SIG-M5 treated with dmso at 0.1 percent for 504 hours (cell line): Measurements from ENCODE around the gene ISLR.

Source experiments
- DNase-seq: peaks from one replicate; lab custom pipeline; 2025; ENCODE audit not compliant: unreplicated experiment; lab: John Stamatoyannopoulos, UW

The ISLR gene

DNA sequence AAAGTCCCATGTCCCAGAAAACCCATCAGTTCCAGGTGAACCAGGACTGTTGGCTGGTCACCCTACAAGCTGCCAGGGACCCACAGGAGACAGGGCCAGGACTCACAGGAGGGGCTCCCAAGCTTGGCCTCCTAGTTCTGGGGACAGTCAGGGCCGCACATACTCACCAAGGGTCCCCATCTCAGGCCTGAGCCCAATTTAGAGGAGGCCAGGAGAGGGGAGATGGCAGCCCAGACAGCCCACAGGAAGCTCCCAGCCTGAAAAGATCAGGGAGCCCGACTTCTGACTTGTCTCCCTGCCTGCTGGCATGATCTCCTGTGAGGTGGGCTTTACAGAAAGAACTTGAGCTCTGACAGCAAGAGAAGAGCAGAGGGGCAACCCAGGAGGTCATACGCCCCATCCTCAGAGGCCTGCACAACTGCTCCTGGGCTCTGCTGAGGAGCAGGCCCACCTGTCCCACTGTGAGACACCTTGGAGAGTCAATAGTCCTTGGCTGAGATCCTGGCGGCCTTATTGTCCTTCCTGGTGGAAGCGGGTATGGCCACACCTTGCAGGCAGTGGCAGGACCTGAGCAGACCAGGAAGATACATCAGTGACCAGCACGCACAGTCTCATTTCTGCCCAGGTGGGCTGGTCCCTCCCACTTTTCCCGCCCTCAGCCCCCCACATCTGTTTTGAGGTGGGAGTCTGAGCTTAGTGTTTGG is 2.5 kb upstream of the ISLR start:
- no peak for DNase-seq

GRCh38 chr15:74171965-74172541 is 1.5 kb upstream of the ISLR start:
- DNase-seq = no peak

DNA sequence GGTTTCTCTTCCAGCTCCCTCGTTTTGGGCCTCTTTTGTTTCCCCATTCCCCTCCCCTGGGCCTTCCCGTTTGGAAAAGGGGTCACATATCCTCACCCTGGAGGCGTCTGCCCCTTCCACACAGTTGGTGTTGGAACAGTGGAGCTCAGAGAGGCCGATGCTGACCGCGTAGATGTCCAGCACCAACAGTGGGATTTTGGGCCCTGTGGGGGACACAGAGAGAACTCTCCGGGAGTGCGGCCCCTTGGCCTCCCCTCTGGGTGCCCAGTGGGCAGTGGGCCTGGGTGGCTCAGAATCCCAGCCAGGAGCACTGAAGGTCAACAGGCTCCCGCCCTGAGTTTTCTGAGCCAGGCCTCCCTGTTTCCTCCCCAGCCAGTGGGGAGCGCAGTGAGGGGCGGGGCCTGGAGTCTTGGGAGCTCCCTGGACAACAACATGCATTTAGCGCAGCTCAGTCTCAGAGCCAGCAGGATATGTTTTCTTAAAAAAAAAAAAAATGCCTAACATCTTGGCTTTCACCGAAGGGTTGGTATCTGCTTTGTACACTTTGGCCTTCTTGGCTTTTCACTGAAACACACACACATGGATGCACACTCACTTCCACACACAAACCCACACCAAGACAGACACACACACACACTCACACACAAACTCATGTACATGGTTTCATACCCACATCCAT is 670 bp upstream of the ISLR start:
- no peak for DNase-seq

- no peak for DNase-seq
Observed at GRCh38 chr15:74174219-74174957, 878 bp downstream of the ISLR start.

DNA sequence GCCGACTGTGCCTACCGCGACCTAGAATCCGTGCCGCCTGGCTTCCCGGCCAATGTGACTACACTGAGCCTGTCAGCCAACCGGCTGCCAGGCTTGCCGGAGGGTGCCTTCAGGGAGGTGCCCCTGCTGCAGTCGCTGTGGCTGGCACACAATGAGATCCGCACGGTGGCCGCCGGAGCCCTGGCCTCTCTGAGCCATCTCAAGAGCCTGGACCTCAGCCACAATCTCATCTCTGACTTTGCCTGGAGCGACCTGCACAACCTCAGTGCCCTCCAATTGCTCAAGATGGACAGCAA is 1.4 kb downstream of the ISLR start:
- DNase-seq = no peak

DNA sequence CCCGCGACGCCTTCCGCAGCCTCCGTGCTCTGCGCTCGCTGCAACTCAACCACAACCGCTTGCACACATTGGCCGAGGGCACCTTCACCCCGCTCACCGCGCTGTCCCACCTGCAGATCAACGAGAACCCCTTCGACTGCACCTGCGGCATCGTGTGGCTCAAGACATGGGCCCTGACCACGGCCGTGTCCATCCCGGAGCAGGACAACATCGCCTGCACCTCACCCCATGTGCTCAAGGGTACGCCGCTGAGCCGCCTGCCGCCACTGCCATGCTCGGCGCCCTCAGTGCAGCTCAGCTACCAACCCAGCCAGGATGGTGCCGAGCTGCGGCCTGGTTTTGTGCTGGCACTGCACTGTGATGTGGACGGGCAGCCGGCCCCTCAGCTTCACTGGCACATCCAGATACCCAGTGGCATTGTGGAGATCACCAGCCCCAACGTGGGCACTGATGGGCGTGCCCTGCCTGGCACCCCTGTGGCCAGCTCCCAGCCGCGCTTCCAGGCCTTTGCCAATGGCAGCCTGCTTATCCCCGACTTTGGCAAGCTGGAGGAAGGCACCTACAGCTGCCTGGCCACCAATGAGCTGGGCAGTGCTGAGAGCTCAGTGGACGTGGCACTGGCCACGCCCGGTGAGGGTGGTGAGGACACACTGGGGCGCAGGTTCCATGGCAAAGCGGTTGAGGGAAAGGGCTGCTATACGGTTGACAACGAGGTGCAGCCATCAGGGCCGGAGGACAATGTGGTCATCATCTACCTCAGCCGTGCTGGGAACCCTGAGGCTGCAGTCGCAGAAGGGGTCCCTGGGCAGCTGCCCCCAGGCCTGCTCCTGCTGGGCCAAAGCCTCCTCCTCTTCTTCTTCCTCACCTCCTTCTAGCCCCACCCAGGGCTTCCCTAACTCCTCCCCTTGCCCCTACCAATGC is 2.0 kb downstream of the ISLR start:
- no peak for DNase-seq

- no peak for DNase-seq
Observed at GRCh38 chr15:74176262-74177214, 3.0 kb downstream of the ISLR start.

DNA sequence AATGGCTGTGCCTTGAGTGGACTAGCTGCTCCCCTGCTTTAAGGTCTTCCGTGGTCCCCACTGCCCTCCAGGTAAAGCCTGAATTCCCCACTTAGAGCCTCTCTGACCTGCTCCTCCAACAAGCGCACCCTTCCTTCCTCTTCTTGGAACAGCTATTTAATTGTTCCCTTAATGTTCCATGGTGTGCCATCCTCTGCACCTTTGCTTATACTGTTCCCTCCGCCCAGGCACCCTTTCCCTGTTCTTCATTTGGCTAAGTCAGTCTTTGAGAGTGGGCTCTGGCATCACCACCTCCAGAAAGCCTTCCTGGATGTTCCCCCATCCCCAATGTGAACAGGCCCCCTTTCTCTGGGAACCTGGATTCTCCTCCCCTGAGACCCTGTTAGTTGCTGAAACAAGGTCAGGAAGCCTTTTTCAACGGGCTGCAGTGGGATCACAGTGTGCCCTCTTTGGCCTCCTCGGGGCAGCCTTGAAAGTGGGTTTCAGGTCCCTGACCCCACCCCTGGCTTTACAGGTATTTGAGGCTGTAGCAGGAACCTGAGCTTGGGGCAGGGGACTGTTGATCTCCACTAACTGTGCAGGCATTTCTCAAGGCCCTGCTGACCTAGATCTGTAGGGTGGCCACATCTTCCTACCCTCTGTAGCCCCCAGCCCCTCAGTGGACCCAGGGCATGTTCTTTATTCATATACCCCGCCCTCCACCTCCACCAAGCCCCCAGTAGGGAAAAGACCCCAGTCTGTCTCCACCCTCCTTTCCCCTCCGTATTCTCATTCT is 5.0 kb downstream of the ISLR start:
- no peak for DNase-seq

DNA sequence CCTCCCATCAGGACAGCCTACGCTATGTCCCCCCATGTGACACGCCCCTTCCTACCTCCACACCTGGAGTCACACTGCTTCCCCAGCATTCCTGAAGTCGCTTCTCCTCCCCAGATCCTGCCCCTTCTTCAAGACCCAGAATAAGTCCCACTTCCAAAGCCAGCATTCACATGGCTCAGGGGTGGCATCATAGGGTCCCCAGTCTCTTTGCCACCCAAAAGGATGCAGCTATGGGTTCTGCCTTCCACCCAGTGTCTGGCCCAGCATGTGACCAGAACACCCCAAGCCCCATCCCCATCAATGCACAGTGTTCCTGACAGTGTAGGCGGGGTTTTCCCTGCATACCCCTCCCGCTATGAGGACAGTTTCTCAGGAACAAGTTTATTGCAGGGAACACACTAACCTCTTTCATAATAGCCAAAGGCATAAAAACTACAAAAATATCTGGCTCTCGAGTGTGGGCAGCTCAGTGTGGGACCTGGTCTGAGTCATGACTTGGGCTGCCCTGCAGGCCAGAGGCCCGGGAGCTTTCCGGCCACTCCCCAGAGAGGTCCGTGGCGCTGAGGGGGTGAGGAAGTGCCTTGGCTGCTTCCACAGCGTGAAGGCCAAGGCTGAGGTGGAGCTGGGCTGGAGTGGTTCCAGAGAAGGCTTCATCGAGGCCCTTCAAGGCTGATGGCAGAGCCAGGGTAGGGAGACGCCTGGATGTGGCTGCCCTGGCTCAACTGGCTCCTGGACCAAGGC is 5.8 kb downstream of the ISLR start:
- DNase-seq = no peak

- no peak for DNase-seq
Observed at GRCh38 chr15:74179983-74180880, 6.7 kb downstream of the ISLR start.

- no peak for DNase-seq
Observed at GRCh38 chr15:74180881-74181602, 7.5 kb downstream of the ISLR start.

GRCh38 chr15:74182131-74182530 is 8.6 kb downstream of the ISLR start:
- no peak for DNase-seq

- no peak for DNase-seq
Observed at GRCh38 chr15:74184582-74185091, 11.1 kb downstream of the ISLR start.

DNA sequence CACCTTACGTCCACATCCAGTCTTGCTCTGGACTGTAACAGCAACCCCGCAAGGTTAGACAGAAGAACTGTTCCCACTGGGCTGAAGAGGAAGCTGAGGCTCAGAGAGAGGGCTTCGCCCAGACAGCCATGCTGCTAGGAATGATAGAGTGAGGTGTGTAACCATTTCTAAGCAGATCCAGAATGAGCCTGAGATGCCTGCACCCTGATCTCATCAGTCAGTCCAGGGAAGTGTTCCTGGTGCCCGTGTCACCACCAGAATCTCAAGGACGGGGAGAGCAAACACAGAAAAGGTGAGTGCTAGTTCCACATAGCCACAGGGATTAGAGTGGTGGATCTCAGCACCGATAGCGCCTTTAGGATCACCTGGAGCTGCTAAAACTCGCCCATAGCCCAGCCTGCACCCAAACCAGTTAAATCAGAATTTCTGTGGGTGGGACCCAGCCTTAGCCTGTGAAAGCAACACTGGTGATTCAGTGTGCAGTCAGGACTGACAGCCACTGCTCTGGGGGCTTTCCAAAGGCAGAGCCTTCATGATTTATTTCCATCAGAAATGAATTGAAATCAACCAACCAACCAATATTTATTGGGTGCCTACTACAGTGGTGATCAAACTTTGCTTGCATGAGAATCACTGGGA is 12.3 kb downstream of the ISLR start:
- no peak for DNase-seq

GRCh38 chr15:74188216-74188615 is 14.7 kb downstream of the ISLR start:
- no peak for DNase-seq

GRCh38 chr15:74191798-74192197 is 18.3 kb downstream of the ISLR start:
- DNase-seq = no peak
